Activated T-cell treated with anti-CD3 and anti-CD28 coated beads, Interleukin-2, amount 50 U/mL, for 72 hours (primary cell): Measurements from ENCODE around the gene FAM151A. TPM values are rescaled to one million over a fixed set of nuclear protein-coding genes. Genes with fewer than 3 reads are reported as not detected.

Source experiments
- ATAC-seq, 2 donors: fragments of 150-1000 bp; cut with Tn5 transposase; replicated peaks in 1 of 2; 2 replicates each; pipeline ENCODE4 v1.10.0; 2021; ENCODE audit warnings: moderate library complexity in 2 of 2, mild to moderate bottlenecking in 1 of 2
- DNase-seq, 2 donors: peaks; one replicate each; pipeline ENCODE4 v3.0.0; 2021 to 2022; ENCODE audit warnings: mixed read lengths in 1 of 2
- H3K27ac Mint-ChIP-seq: one replicate; pipeline ENCODE4 v1.8.0; 2022; ENCODE audit warnings: mild to moderate bottlenecking, moderate library complexity, mixed read lengths
- H3K27me3 Mint-ChIP-seq: one replicate; pipeline ENCODE4 v1.8.0; 2022; ENCODE audit warnings: low read depth, mixed read lengths
- H3K36me3 Mint-ChIP-seq, 2 donors: one replicate each; pipeline ENCODE4 v1.8.0; 2022; ENCODE audit warnings: mixed read lengths in 2 of 2, mild to moderate bottlenecking in 1 of 2; ENCODE audit not compliant: insufficient read depth in 2 of 2
- H3K4me1 Mint-ChIP-seq: one replicate; pipeline ENCODE4 v1.8.0; 2022; ENCODE audit warnings: low read depth, mixed read lengths
- H3K4me3 Mint-ChIP-seq, 2 donors: one replicate each; pipeline ENCODE4 v1.8.0; 2022; ENCODE audit warnings: mild to moderate bottlenecking in 2 of 2, mixed read lengths in 2 of 2, moderate library complexity in 2 of 2
- H3K9me3 Mint-ChIP-seq, 2 donors: one replicate each; pipeline ENCODE4 v1.8.0; 2022; ENCODE audit warnings: mixed read lengths in 2 of 2
- total RNA-seq, 2 donors: library from RNA; stranded (reverse); gene quantifications; one replicate each; pipeline ENCODE4 v1.2.3, GENCODE V29; 2022

The FAM151A gene
- total RNA-seq, 2 donors from 2014 or later: not detected

- H3K4me3 Mint-ChIP-seq: no peak overlapping the region
- DNase-seq (no peak), ATAC-seq (no peak)
- no peaks in the 10 kb centered on the region for H3K9me3 Mint-ChIP-seq
- H3K4me1 Mint-ChIP-seq: no peaks in the 10 kb centered on the region
- no peaks in the 10 kb centered on the region for H3K27me3 Mint-ChIP-seq
- H3K36me3 Mint-ChIP-seq: no peaks in the 10 kb centered on the region
- no peak overlapping the region for H3K27ac Mint-ChIP-seq
Observed at GRCh38 chr1:54575161-54575560, 48.2 kb downstream of the FAM151A start.

- DNase-seq (no peak), ATAC-seq (no peak)
- Mint-ChIP-seq H3K4me3 (no peak overlapping the region), H3K9me3 (no peaks in the 10 kb centered on the region), H3K36me3 (no peaks in the 10 kb centered on the region), H3K27ac (no peak overlapping the region), H3K27me3 (no peaks in the 10 kb centered on the region), H3K4me1 (no peaks in the 10 kb centered on the region)
Observed at GRCh38 chr1:54574158-54574778, 49.1 kb downstream of the FAM151A start.

- DNase-seq (no peak), ATAC-seq (no peak)
- H3K27ac Mint-ChIP-seq: no peak overlapping the region
- no peaks in the 10 kb centered on the region for H3K9me3 Mint-ChIP-seq
- H3K4me3 Mint-ChIP-seq: no peak overlapping the region
- no peaks in the 10 kb centered on the region for H3K4me1 Mint-ChIP-seq
- H3K36me3 Mint-ChIP-seq: no peaks in the 10 kb centered on the region
- no peaks in the 10 kb centered on the region for H3K27me3 Mint-ChIP-seq
Observed at GRCh38 chr1:54572542-54572850, 50.8 kb downstream of the FAM151A start.

- no peaks in the 10 kb centered on the region for H3K9me3 Mint-ChIP-seq
- no peaks in the 10 kb centered on the region for H3K4me1 Mint-ChIP-seq
- no peaks in the 10 kb centered on the region for H3K36me3 Mint-ChIP-seq
Observed at GRCh38 chr1:54571803-54572541, 51.4 kb downstream of the FAM151A start.

GRCh38 chr1:54571326-54571725, 52.0 kb downstream of the FAM151A start:
- no peaks in the 10 kb centered on the region for H3K9me3 Mint-ChIP-seq
- no peaks in the 10 kb centered on the region for H3K27me3 Mint-ChIP-seq
- no peaks in the 10 kb centered on the region for H3K4me1 Mint-ChIP-seq
- no peaks in the 10 kb centered on the region for H3K36me3 Mint-ChIP-seq
- DNase-seq (no peak), ATAC-seq (no peak)
- no peak overlapping the region for H3K27ac Mint-ChIP-seq
- H3K4me3 Mint-ChIP-seq: no peak overlapping the region

More at GRCh38 chr1:54571803-54572541, 51.4 kb downstream of the FAM151A start:
- H3K27ac Mint-ChIP-seq: no peak overlapping the region
- ATAC-seq: no peak
- no peak for DNase-seq
- no peak overlapping the region for H3K4me3 Mint-ChIP-seq
- H3K27me3 Mint-ChIP-seq: no peaks in the 10 kb centered on the region

GRCh38 chr1:54570161-54570560, 53.2 kb downstream of the FAM151A start:
- H3K4me3 Mint-ChIP-seq: no peak overlapping the region

GRCh38 chr1:54569339-54569738, 54.0 kb downstream of the FAM151A start:
- no peaks in the 10 kb centered on the region for H3K27me3 Mint-ChIP-seq
- DNase-seq: no peak
- no peaks in the 10 kb centered on the region for H3K9me3 Mint-ChIP-seq
- H3K4me1 Mint-ChIP-seq: no peaks in the 10 kb centered on the region
- no peak for ATAC-seq
- H3K36me3 Mint-ChIP-seq: no peaks in the 10 kb centered on the region
- H3K27ac Mint-ChIP-seq: no peak overlapping the region
- H3K4me3 Mint-ChIP-seq: no peak overlapping the region

More at GRCh38 chr1:54570161-54570560, 53.2 kb downstream of the FAM151A start:
- Mint-ChIP-seq H3K4me1 (no peaks in the 10 kb centered on the region), H3K36me3 (no peaks in the 10 kb centered on the region), H3K27ac (no peak overlapping the region), H3K27me3 (no peaks in the 10 kb centered on the region), H3K9me3 (no peaks in the 10 kb centered on the region)
- no peak for DNase-seq
- no peak for ATAC-seq

GRCh38 chr1:54567961-54568360, 55.4 kb downstream of the FAM151A start:
- ATAC-seq (no peak), DNase-seq (no peak)
- Mint-ChIP-seq H3K27ac (no peak overlapping the region), H3K36me3 (no peaks in the 10 kb centered on the region), H3K27me3 (no peaks in the 10 kb centered on the region), H3K9me3 (no peaks in the 10 kb centered on the region), H3K4me1 (no peaks in the 10 kb centered on the region), H3K4me3 (no peak overlapping the region)

GRCh38 chr1:54566438-54567141, 56.7 kb downstream of the FAM151A start:
- Mint-ChIP-seq H3K27me3 (no peaks in the 10 kb centered on the region), H3K27ac (no peak overlapping the region), H3K4me3 (no peak overlapping the region), H3K4me1 (no peaks in the 10 kb centered on the region), H3K9me3 (no peaks in the 10 kb centered on the region), H3K36me3 (no peaks in the 10 kb centered on the region)
- ATAC-seq (peak; percentile 40 to 73), DNase-seq (no peak)

- DNase-seq: no peak
- Mint-ChIP-seq H3K36me3 (no peaks in the 10 kb centered on the region), H3K27me3 (no peaks in the 10 kb centered on the region), H3K27ac (no peak overlapping the region), H3K4me1 (no peaks in the 10 kb centered on the region), H3K4me3 (no peak overlapping the region), H3K9me3 (no peaks in the 10 kb centered on the region)
- no peak for ATAC-seq
Observed at GRCh38 chr1:54565113-54565501, 58.2 kb downstream of the FAM151A start.

GRCh38 chr1:54564312-54565112, 58.8 kb downstream of the FAM151A start:
- no peaks in the 10 kb centered on the region for H3K4me1 Mint-ChIP-seq
- ATAC-seq: no peak
- no peak for DNase-seq
- H3K27me3 Mint-ChIP-seq: no peaks in the 10 kb centered on the region
- H3K4me3 Mint-ChIP-seq: no peak overlapping the region
- H3K9me3 Mint-ChIP-seq: no peaks in the 10 kb centered on the region
- H3K27ac Mint-ChIP-seq: no peak overlapping the region
- H3K36me3 Mint-ChIP-seq: no peaks in the 10 kb centered on the region

- Mint-ChIP-seq H3K4me1 (no peaks in the 10 kb centered on the region), H3K36me3 (peaks cover 0 to 3% of the 10 kb centered on the region in 2 donors), H3K4me3 (no peak overlapping the region), H3K27ac (no peak overlapping the region), H3K27me3 (peaks cover 10% of the 10 kb centered on the region), H3K9me3 (peaks cover 3% of the 10 kb centered on the region in 2 donors)
- no peak for ATAC-seq
- no peak for DNase-seq
Observed at GRCh38 chr1:54559771-54560231, 63.5 kb downstream of the FAM151A start.
